Measurements from ENCODE around the gene TRPM5. TPM values are rescaled to one million over a fixed set of nuclear protein-coding genes. Genes with fewer than 3 reads are reported as not detected.
A peak's percentile ranks its signal among the peaks of the same experiment; 100 is the strongest.

Gene TRPM5
- total RNA-seq, 1 donor from 2014 or later, result not detected

GRCh38 chr11:2395211-2395730, 49.0 kb downstream of the TRPM5 start:
- Histone ChIP-seq H3K27ac (no peak overlapping the region), H3K36me3 (peaks cover 60 to 72% of the 10 kb centered on the region in 2 donors)

GRCh38 chr11:2394818-2395105, 49.6 kb downstream of the TRPM5 start:
- no peak for DNase-seq (ENCODE audit: low spot score in 2 of 2)
- Histone ChIP-seq H3K4me1 (peaks cover 17 to 20% of the 10 kb centered on the region in 2 donors), H3K27me3 (no peaks in the 10 kb centered on the region), H3K36me3 (peaks cover 60 to 72% of the 10 kb centered on the region in 2 donors), H3K27ac (peak overlapping the region in 1 of 2 donors; percentile 24), H3K4me3 (no peak overlapping the region), H3K9me3 (no peaks in the 10 kb centered on the region)
- TF ChIP-seq CTCF (IDR thresholded peaks at IDR 0.05), result no peak
- intact Hi-C loops (cut with DNase I), result no loop called here

More at GRCh38 chr11:2395211-2395730, 49.0 kb downstream of the TRPM5 start:
- TF ChIP-seq CTCF (IDR thresholded peaks at IDR 0.05), result no peak
- Histone ChIP-seq H3K4me3 (no peak overlapping the region), H3K4me1 (peaks cover 16% of the 10 kb centered on the region in 2 donors), H3K9me3 (no peaks in the 10 kb centered on the region), H3K27me3 (no peaks in the 10 kb centered on the region)
- DNase-seq (ENCODE audit: low spot score in 2 of 2), result no peak
- intact Hi-C loops (cut with DNase I), result no loop called here

Other genes with a start within 250 kb of the TRPM5 start
- not detected for gene ASCL2, start 173.9 kb downstream of the TRPM5 start, total RNA-seq
- not detected for gene C11orf21, start 142.6 kb downstream of the TRPM5 start, total RNA-seq
- gene TSPAN32, start 142.5 kb downstream of the TRPM5 start, total RNA-seq, result 1.9 TPM
- 801 TPM for gene CD81, start 67.2 kb downstream of the TRPM5 start, total RNA-seq
- gene TSSC4, start 43.8 kb downstream of the TRPM5 start, total RNA-seq, result 183 TPM
- 2.3 TPM for gene KCNQ1, start 494 bp upstream of the TRPM5 start, total RNA-seq

Measured in ascending aorta (tissue), 2 donors.